GM12865 (cell line): ENCODE data around the gene SLC18B1.

Experiments
- DNase-seq: peaks from one replicate; pipeline ENCODE4 v3.0.0; 2010; ENCODE audit warnings: low read depth
- H3K4me3 ChIP-seq: 2 replicates; pipeline ENCODE4 v1.5.1; 2011; ENCODE audit warnings: mild to moderate bottlenecking, low read depth, low read length, control low read depth
- TF ChIP-seq, protein P1 (sequence below): IDR thresholded peaks from 2 replicates; pipeline ENCODE4 v1.5.1; 2011; ENCODE audit warnings: low read length, control low read depth, low read depth, inconsistent platforms; ENCODE audit not compliant: insufficient read depth; ENCODE audit errors: missing control alignments

The SLC18B1 gene

GRCh38 chr6:132731086-132731485, 67.4 kb downstream of the SLC18B1 start:
- no peak for DNase-seq
- TF ChIP-seq, protein P1, sequence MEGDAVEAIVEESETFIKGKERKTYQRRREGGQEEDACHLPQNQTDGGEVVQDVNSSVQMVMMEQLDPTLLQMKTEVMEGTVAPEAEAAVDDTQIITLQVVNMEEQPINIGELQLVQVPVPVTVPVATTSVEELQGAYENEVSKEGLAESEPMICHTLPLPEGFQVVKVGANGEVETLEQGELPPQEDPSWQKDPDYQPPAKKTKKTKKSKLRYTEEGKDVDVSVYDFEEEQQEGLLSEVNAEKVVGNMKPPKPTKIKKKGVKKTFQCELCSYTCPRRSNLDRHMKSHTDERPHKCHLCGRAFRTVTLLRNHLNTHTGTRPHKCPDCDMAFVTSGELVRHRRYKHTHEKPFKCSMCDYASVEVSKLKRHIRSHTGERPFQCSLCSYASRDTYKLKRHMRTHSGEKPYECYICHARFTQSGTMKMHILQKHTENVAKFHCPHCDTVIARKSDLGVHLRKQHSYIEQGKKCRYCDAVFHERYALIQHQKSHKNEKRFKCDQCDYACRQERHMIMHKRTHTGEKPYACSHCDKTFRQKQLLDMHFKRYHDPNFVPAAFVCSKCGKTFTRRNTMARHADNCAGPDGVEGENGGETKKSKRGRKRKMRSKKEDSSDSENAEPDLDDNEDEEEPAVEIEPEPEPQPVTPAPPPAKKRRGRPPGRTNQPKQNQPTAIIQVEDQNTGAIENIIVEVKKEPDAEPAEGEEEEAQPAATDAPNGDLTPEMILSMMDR: no peak

DNA sequence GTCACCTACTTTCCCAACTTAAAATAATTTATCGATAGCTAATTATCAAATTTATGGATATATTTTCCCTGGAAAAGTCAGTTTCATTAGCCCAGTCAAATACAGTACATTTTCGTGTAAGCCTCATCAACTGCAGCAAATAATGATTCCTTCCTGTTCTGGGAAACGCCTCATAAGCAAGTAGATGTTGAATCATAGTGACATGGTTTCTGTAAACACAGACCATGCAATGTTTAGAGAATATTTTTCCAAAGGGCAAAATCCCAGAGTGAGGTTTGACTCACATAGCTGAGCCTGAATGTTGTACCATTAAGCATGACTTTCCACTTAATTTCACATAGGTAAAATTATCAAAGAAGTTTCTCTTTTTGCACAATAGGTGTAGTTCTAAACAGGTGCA, 67.9 kb downstream of the SLC18B1 start:
- no peak overlapping the region for H3K4me3 ChIP-seq
- TF ChIP-seq, protein P1: no peak
- no peak for DNase-seq

More at GRCh38 chr6:132731086-132731485, 67.4 kb downstream of the SLC18B1 start:
- H3K4me3 ChIP-seq: no peak overlapping the region

GRCh38 chr6:132728616-132729015, 69.8 kb downstream of the SLC18B1 start:
- H3K4me3 ChIP-seq: no peak overlapping the region
- DNase-seq: peak; percentile 10
- TF ChIP-seq, protein P1: peak; percentile 0

GRCh38 chr6:132726608-132726975, 71.8 kb downstream of the SLC18B1 start:
- TF ChIP-seq, protein P1: no peak
- no peak overlapping the region for H3K4me3 ChIP-seq
- DNase-seq: peak; percentile 9

GRCh38 chr6:132725947-132726607, 72.4 kb downstream of the SLC18B1 start:
- peak; percentile 34 for DNase-seq
- TF ChIP-seq, protein P1: no peak
- H3K4me3 ChIP-seq: no peak overlapping the region

- TF ChIP-seq, protein P1: no peak
- DNase-seq: no peak
Observed at GRCh38 chr6:132725471-132725870, 73.0 kb downstream of the SLC18B1 start.

More at GRCh38 chr6:132725471-132725870, 73.0 kb downstream of the SLC18B1 start:
- no peak overlapping the region for H3K4me3 ChIP-seq
